ENCODE results near the gene CCDC190.

Gene CCDC190

GRCh38 chr1:162855461-162856150 is 5.4 kb downstream of the CCDC190 start:
- no peaks in the 10 kb centered on the region for H3K4me1 ChIP-seq (ENCODE audit: insufficient read depth, low read length, poor library complexity, severe bottlenecking)
- no peak overlapping the region for H3K9ac ChIP-seq (ENCODE audit: low read depth, low read length, poor library complexity, severe bottlenecking)
- no peaks in the 10 kb centered on the region for H3F3A ChIP-seq (ENCODE audit: low read depth)
- no peak overlapping the region for H3K4me3 ChIP-seq (ENCODE audit: low read length, poor library complexity, severe bottlenecking)
- no peaks in the 10 kb centered on the region for H3K27me3 ChIP-seq (ENCODE audit: insufficient read depth, low read length, poor library complexity, severe bottlenecking)
- H2AFZ ChIP-seq (ENCODE audit: low read length): peak overlapping the region; percentile 60; the same call in 1 of the 2 replicates
- no peak overlapping the region for H3K4me2 ChIP-seq (ENCODE audit: low read depth, low read length, poor library complexity, severe bottlenecking)
- H3K79me2 ChIP-seq (ENCODE audit: insufficient read depth, low read length): no peaks in the 10 kb centered on the region
- no peak for TF ChIP-seq CTCF (conservative IDR thresholded peaks at IDR 0.05; ENCODE audit: low read length)
- TF ChIP-seq EZH2phosphoT487 (IDR thresholded peaks at IDR 0.05; ENCODE audit: borderline replicate concordance): no peak
- no peaks in the 10 kb centered on the region for H4K20me1 ChIP-seq (ENCODE audit: insufficient read depth, low read length, poor library complexity, severe bottlenecking)
- no peaks in the 10 kb centered on the region for H3K9me3 ChIP-seq (ENCODE audit: insufficient read depth, low read depth, low read length)
- no peaks in the 10 kb centered on the region for H3K36me3 ChIP-seq (ENCODE audit: insufficient read depth, low read length)
- no peaks in the 10 kb centered on the region for H3K9me2 ChIP-seq (replicated peaks; ENCODE audit: low read depth, low read length)

- Histone ChIP-seq H3K9ac (ENCODE audit: low read depth, low read length, poor library complexity, severe bottlenecking) (no peak overlapping the region), H3K9me3 (ENCODE audit: insufficient read depth, low read depth, low read length) (no peaks in the 10 kb centered on the region), H2AFZ (ENCODE audit: low read length) (peak overlapping the region; percentile 60), H4K20me1 (ENCODE audit: insufficient read depth, low read length, poor library complexity, severe bottlenecking) (no peaks in the 10 kb centered on the region), H3F3A (ENCODE audit: low read depth) (no peaks in the 10 kb centered on the region), H3K4me2 (ENCODE audit: low read depth, low read length, poor library complexity, severe bottlenecking) (no peak overlapping the region), H3K4me1 (ENCODE audit: insufficient read depth, low read length, poor library complexity, severe bottlenecking) (no peaks in the 10 kb centered on the region), H3K27me3 (ENCODE audit: insufficient read depth, low read length, poor library complexity, severe bottlenecking) (no peaks in the 10 kb centered on the region), H3K9me2 (replicated peaks; ENCODE audit: low read depth, low read length) (no peaks in the 10 kb centered on the region), H3K4me3 (ENCODE audit: low read length, poor library complexity, severe bottlenecking) (no peak overlapping the region), H3K36me3 (ENCODE audit: insufficient read depth, low read length) (no peaks in the 10 kb centered on the region), H3K79me2 (ENCODE audit: insufficient read depth, low read length) (no peaks in the 10 kb centered on the region)
- TF ChIP-seq EZH2phosphoT487 (IDR thresholded peaks at IDR 0.05; ENCODE audit: borderline replicate concordance) (no peak), CTCF (conservative IDR thresholded peaks at IDR 0.05; ENCODE audit: low read length) (peak; percentile 90)
Measured at GRCh38 chr1:162854245-162854882, 6.6 kb downstream of the CCDC190 start.

GRCh38 chr1:162851341-162851740 is 9.6 kb downstream of the CCDC190 start:
- H3F3A ChIP-seq (ENCODE audit: low read depth): no peaks in the 10 kb centered on the region
- no peaks in the 10 kb centered on the region for H3K27me3 ChIP-seq (ENCODE audit: insufficient read depth, low read length, poor library complexity, severe bottlenecking)
- no peak overlapping the region for H3K4me2 ChIP-seq (ENCODE audit: low read depth, low read length, poor library complexity, severe bottlenecking)
- no peaks in the 10 kb centered on the region for H3K9me2 ChIP-seq (replicated peaks; ENCODE audit: low read depth, low read length)
- H4K20me1 ChIP-seq (ENCODE audit: insufficient read depth, low read length, poor library complexity, severe bottlenecking): no peaks in the 10 kb centered on the region
- H3K36me3 ChIP-seq (ENCODE audit: insufficient read depth, low read length): no peaks in the 10 kb centered on the region
- H3K4me1 ChIP-seq (ENCODE audit: insufficient read depth, low read length, poor library complexity, severe bottlenecking): no peaks in the 10 kb centered on the region
- no peaks in the 10 kb centered on the region for H3K79me2 ChIP-seq (ENCODE audit: insufficient read depth, low read length)
- H3K4me3 ChIP-seq (ENCODE audit: low read length, poor library complexity, severe bottlenecking): no peak overlapping the region
- H3K9ac ChIP-seq (ENCODE audit: low read depth, low read length, poor library complexity, severe bottlenecking): no peak overlapping the region
- no peak for TF ChIP-seq EZH2phosphoT487 (IDR thresholded peaks at IDR 0.05; ENCODE audit: borderline replicate concordance)
- TF ChIP-seq CTCF (conservative IDR thresholded peaks at IDR 0.05; ENCODE audit: low read length): no peak
- no peak overlapping the region for H2AFZ ChIP-seq (ENCODE audit: low read length)
- H3K9me3 ChIP-seq (ENCODE audit: insufficient read depth, low read depth, low read length): no peaks in the 10 kb centered on the region
